GM12878 (cell line): ENCODE measurements around the gene FAM227A. TPM values are rescaled to one million over a fixed set of nuclear protein-coding genes. Genes with fewer than 3 reads are reported as not detected.

Experiments used
- CBX5 ChIP-seq: sonication (generic); IDR thresholded peaks from 2 replicates; pipeline ENCODE4 v1.6.1; 2016; ENCODE audit warnings: low read depth, moderate library complexity, mild to moderate bottlenecking, inconsistent platforms
- E2F8 ChIP-seq: fragments of 450-650 bp; IDR thresholded peaks from 2 replicates; pipeline ENCODE4 v1.6.1; 2018; ENCODE audit warnings: mild to moderate bottlenecking, low read depth, moderate library complexity; ENCODE audit not compliant: partially characterized antibody
- EED ChIP-seq: sonication (generic); IDR thresholded peaks from 2 replicates; pipeline ENCODE4 v1.6.1; 2016; ENCODE audit warnings: antibody characterized with exemption, low read depth
- MEF2B ChIP-seq: fragments of 450-650 bp; IDR thresholded peaks from 2 replicates; pipeline ENCODE4 v1.6.1; 2018; ENCODE audit warnings: mild to moderate bottlenecking, moderate library complexity; ENCODE audit not compliant: partially characterized antibody, poor library complexity, severe bottlenecking
- NFIC ChIP-seq: IDR thresholded peaks from 2 replicates; pipeline ENCODE4 v1.6.1; 2012; ENCODE audit warnings: low read depth, mild to moderate bottlenecking, inconsistent platforms, low read length, moderate library complexity
- PAX8 ChIP-seq: fragments of 450-650 bp; IDR thresholded peaks from 2 replicates; pipeline ENCODE4 v1.6.1; 2017; ENCODE audit warnings: mild to moderate bottlenecking, moderate library complexity
- RB1 ChIP-seq: fragments of 450-650 bp; formaldehyde crosslinking; IDR thresholded peaks from 2 replicates; pipeline ENCODE4 v1.6.1; 2017; ENCODE audit warnings: mild to moderate bottlenecking, borderline replicate concordance
- RFX5 ChIP-seq: IDR thresholded peaks from 2 replicates; pipeline ENCODE4 v1.6.1; 2011; ENCODE audit warnings: low read depth, low read length, improper control_type of control experiment
- RUNX3 ChIP-seq: IDR thresholded peaks from 2 replicates; pipeline ENCODE4 v1.6.1; 2012; ENCODE audit warnings: low read length, inconsistent platforms
- SPI1 ChIP-seq: IDR thresholded peaks from 2 replicates; pipeline ENCODE4 v1.6.1; 2011; ENCODE audit warnings: low read depth, mild to moderate bottlenecking, low read length, moderate library complexity, borderline replicate concordance; ENCODE audit not compliant: insufficient read depth
- SREBF1 ChIP-seq: IDR thresholded peaks from 2 replicates; pipeline ENCODE4 v1.6.1; 2012; ENCODE audit warnings: mild to moderate bottlenecking, low read length
- SRF ChIP-seq, 2 experiments: IDR thresholded peaks; 2 replicates each; pipeline ENCODE4 v1.6.1; 2011; ENCODE audit warnings: low read depth in 2 of 2, low read length in 2 of 2, mild to moderate bottlenecking in 1 of 2, moderate library complexity in 1 of 2
- USF1 ChIP-seq: IDR thresholded peaks from 2 replicates; pipeline ENCODE4 v1.6.1; 2011; ENCODE audit warnings: borderline replicate concordance, low read depth, mild to moderate bottlenecking, moderate library complexity, mixed read lengths, low read length; ENCODE audit not compliant: insufficient read depth; ENCODE audit errors: extremely low read length
- ZNF217 ChIP-seq: fragments of 450-650 bp; IDR thresholded peaks from 2 replicates; pipeline ENCODE4 v1.6.1; 2017; ENCODE audit warnings: antibody characterized with exemption, mild to moderate bottlenecking
- ZZZ3 ChIP-seq: IDR thresholded peaks from 2 replicates; pipeline ENCODE4 v1.6.1; 2011; ENCODE audit warnings: low read depth; ENCODE audit not compliant: control insufficient read depth, insufficient read length
- polyA plus RNA-seq, 11 experiments: library from polyadenylated mRNA; depleted of rRNA in 4 of 11; unstranded in 6 of 11; stranded (reverse) in 5 of 11; fragments of >200 nt; fragmentation: Nextera tagmentation in 4 of 11; fragmentation: Illumina TruSeq in 1 of 11; extraction: Ambion mirVana in 4 of 11; extraction: Trizol in 1 of 11; gene quantifications; 1 replicate in 1 of 11; 2 replicates in 10 of 11; pipeline versions ENCODE4 v1.2.1 to v1.2.3, GENCODE V29; 2011 to 2016; ENCODE audit warnings: inconsistent platforms in 2 of 11, missing spikeins in 2 of 11, low read depth in 1 of 11
- total RNA-seq, 4 experiments: library from RNA; depleted of rRNA in 3 of 4; stranded (reverse); fragments of >200 nt in 3 of 4; fragmentation: Illumina TruSeq in 1 of 4; extraction: Trizol in 1 of 4; gene quantifications; 2 replicates each; pipeline versions ENCODE4 v1.2.1 to v1.2.3, GENCODE V29; 2013 to 2021

The FAM227A gene
- total and polyA plus RNA-seq, 10 of the 15 experiments (the other 5 are each of a cell fraction or from before 2014, with no cell fraction given), result 0.02 to 0.59 (median 0.25) TPM

DNA sequence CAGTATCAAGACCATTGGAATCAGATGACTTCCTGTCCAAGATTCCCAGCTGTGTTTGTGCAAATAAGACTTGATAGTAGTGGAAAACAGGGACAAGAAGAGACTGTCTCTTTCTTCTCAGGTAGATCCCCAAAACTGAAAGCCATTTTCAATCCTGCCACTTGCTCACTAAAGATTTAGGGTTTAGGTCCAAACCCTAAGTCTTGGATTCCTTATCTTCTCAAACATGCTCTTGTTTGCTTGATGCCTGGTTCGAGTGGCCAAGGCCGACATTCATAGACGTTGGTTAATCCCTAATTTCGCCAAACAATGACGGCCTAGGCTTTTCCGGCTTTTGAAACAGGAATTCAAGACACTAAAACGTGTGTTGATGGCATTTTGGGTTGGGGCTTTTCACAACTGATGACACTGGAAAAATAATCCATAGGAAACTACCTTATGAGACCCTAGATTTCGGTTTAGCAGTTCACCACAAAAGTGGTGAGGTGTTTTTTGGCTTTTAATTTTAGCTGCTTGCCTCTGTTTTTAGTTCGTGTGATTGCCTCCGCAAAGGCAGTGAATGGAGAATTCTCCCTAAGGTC is 48.6 kb upstream of the FAM227A start (continued):
- TF ChIP-seq USF1 (no peak), ZNF217 (no peak), EED (peak; percentile 38; the same call in 1 of the 2 replicates), RB1 (no peak), NFIC (peak; percentile 41; the same call in 1 of the 2 replicates), E2F8 (no peak), PAX8 (0 out of 2 replicates have a peak, but pooled peaks have one; percentile 74), MEF2B (peak; percentile 65), RUNX3 (peak; percentile 85), SPI1 (no peak), CBX5 (no peak), RFX5 (no peak), ZZZ3 (no peak), SRF (IDR thresholded peaks at IDR 0.05; ENCODE audit: low read depth in 2 of 2, low read length in 2 of 2) (no peak), SREBF1 (no peak)
